Choroid plexus epithelial cell (primary cell): ENCODE data around the gene SLC6A12.

ENCODE experiments used
- DNase-seq: peaks from one replicate; pipeline ENCODE4 v3.0.0-alpha.2; 2010; ENCODE audit warnings: low read depth
- H3K4me3 ChIP-seq: 2 replicates; pipeline ENCODE4 v1.5.1; 2011; ENCODE audit warnings: low read depth, mild to moderate bottlenecking, control low read depth, low read length, moderate library complexity
- TF ChIP-seq, protein P1 (sequence below): conservative IDR thresholded peaks from 2 replicates; pipeline ENCODE4 v1.5.1; 2011; ENCODE audit warnings: low read depth, mild to moderate bottlenecking, control low read depth, inconsistent platforms, low read length, moderate library complexity

The SLC6A12 gene

DNA sequence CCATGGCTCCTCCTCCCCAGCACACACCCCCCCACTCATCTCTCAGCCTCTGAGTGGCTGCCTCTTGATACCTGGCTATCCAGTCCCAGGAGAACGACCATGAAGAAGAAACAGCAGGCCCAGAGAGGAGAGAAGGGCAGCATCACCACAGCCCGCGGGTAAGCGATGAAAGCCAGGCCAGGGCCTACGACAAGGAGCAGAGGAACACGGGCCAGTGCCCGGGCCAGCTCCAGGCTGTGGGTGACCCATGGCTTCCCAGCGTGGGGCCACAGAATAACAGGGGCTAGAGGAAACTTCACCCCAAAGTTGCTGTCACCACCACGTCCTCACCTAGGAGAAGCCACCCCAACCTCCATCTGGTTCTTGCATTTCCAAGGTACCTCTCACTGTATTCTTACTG lies 10.4 kb upstream of the SLC6A12 start:
- TF ChIP-seq, protein P1, sequence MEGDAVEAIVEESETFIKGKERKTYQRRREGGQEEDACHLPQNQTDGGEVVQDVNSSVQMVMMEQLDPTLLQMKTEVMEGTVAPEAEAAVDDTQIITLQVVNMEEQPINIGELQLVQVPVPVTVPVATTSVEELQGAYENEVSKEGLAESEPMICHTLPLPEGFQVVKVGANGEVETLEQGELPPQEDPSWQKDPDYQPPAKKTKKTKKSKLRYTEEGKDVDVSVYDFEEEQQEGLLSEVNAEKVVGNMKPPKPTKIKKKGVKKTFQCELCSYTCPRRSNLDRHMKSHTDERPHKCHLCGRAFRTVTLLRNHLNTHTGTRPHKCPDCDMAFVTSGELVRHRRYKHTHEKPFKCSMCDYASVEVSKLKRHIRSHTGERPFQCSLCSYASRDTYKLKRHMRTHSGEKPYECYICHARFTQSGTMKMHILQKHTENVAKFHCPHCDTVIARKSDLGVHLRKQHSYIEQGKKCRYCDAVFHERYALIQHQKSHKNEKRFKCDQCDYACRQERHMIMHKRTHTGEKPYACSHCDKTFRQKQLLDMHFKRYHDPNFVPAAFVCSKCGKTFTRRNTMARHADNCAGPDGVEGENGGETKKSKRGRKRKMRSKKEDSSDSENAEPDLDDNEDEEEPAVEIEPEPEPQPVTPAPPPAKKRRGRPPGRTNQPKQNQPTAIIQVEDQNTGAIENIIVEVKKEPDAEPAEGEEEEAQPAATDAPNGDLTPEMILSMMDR, result no peak
- no peak overlapping the region for H3K4me3 ChIP-seq
- DNase-seq, result no peak

DNA sequence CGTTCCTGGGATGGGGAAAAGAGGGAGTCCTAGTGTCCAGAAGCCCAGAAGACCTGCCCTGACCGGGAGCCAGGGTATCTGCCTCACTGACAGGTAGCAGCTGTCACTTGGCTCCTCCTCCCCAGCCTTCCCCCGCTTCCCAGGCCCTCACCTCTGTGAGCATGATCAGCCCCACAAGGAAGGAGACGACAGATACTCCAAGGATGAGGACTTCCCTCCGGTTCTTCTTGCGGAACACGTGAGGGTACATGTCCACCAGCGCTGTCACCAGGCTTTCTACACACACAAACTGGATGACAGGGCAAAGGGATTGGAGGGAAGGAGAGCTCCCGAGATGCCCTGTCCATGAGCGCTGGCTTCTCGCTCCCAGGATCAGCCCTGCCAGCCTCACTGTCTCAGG lies 9.9 kb upstream of the SLC6A12 start:
- no peak overlapping the region for H3K4me3 ChIP-seq
- DNase-seq, result no peak
- TF ChIP-seq, protein P1, result no peak

DNA sequence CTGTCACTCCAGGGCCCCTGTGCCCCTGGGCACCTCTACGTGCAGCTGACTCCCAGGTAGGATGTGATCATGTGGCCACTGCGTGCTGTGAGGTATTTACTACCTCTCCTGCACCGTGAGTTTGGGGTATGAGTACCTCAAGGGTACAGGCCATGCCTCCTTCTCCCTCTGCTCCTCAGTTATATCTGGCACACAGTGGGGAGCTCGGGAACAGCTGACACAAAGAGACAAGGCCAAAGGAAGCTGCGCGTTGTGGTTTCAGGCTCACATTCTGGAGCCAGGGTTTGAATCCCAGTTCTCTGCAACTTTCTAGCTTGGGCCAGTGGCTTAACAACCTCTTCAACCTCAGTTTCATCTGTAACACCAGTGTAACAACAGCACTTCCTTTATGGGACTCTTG lies 7.8 kb upstream of the SLC6A12 start:
- H3K4me3 ChIP-seq, result no peak overlapping the region
- TF ChIP-seq, protein P1, result no peak
- DNase-seq, result no peak

DNA sequence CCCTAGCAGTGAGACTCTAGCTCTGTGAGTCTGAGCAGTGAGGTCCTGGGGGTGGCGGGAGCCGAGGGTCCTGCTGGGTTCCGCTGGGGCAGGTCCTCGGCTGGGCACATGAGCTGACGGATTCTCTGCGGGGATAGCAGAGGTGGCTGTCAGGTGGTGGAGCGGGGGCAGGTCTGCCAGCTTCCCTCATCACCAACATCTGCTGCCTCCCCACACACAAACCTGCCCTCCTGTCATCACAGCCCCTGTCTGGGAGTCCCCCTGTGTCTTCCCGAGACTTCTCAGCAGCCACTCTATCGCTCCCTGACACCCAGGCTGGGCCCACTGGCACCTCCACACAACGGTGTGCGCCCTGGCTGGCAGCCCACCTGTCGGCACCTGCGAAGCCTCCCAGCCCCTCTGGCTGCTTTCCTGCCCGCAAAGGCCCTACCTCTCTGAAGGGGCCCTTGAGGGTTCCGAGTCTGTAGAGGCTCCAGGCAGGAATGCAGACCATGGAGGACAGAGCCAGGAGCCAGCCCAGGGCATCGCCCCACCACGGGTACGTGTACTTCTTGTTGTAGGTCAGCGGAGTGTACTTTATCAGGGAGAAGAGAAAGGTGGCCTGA lies 7.1 kb upstream of the SLC6A12 start:
- H3K4me3 ChIP-seq, result no peak overlapping the region
- TF ChIP-seq, protein P1, result no peak
- no peak for DNase-seq

DNA sequence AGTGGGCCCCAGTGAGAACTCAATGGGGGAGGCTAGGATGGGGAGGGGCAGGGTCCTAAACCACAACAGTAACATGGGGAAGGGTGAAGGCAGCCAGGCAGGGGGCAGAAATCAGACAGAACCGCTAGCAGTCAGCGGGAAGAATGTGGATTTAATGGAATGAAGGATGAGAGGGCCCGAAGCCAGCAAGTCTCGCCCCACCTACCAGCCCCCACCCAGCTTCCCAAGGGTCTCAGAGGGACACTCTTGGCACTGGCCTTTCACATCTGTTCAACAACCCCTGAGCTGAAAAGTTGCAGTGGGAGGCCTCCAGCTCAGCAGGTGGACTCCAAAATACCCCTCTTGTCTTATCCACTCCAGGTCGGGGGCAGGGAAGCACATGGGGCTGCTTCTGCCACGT lies 6.5 kb upstream of the SLC6A12 start:
- no peak for DNase-seq
- TF ChIP-seq, protein P1, result no peak
- H3K4me3 ChIP-seq, result no peak overlapping the region

DNA sequence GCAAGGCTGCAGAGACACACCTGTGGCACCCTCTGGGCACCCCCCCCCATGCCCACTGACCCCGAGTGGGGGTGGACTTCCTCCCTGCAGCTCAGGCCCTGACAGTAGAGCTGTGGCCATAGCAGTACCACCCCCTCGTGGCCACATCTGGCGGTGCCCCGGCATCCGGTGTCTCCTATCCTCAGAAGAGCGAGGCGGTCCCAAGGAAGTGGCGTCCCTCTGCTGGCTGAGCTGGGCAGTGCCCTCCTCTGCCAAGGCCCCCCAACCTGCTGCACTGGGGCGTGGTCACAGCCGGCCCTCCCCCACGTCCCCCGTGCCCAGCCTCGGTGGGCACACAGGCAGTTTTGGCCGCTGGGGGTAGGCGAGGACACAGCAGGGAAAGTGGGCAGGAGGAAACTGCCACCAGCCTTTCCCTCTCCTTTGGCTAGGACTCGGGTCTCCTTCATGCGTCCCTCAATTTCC lies 6.0 kb upstream of the SLC6A12 start:
- H3K4me3 ChIP-seq, result no peak overlapping the region
- TF ChIP-seq, protein P1, result peak; percentile 80
- DNase-seq, result peak; percentile 68
